Loucy (cell line): Measurements from ENCODE around the gene NCOA1.

Experiments used
- H2AFZ ChIP-seq: fragments of 200-600 bp; sonication (generic); 2 replicates; pipeline ENCODE4 v1.6.0; 2016; ENCODE audit warnings: antibody characterized with exemption, mild to moderate bottlenecking, low read length, moderate library complexity
- H3F3A ChIP-seq: fragments of 200-600 bp; 2 replicates; pipeline ENCODE4 v1.6.0; 2016; ENCODE audit warnings: antibody characterized with exemption, low read depth, mild to moderate bottlenecking
- H3K27me3 ChIP-seq: fragments of 200-600 bp; sonication (generic); 2 replicates; pipeline ENCODE4 v1.6.1; 2014; ENCODE audit warnings: low read length, mild to moderate bottlenecking; ENCODE audit not compliant: insufficient read depth, poor library complexity, severe bottlenecking
- H3K36me3 ChIP-seq: fragments of 200-600 bp; sonication (generic); 2 replicates; pipeline ENCODE4 v1.6.1; 2016; ENCODE audit warnings: low read length; ENCODE audit not compliant: insufficient read depth
- H3K4me1 ChIP-seq: fragments of 200-600 bp; sonication (generic); 2 replicates; pipeline ENCODE4 v1.5.1; 2014; ENCODE audit warnings: low read length, mild to moderate bottlenecking; ENCODE audit not compliant: insufficient read depth, poor library complexity, severe bottlenecking
- H3K4me2 ChIP-seq: fragments of 200-600 bp; sonication (generic); 2 replicates; pipeline ENCODE4 v1.6.0; 2014; ENCODE audit warnings: antibody characterized with exemption, low read length, low read depth, mild to moderate bottlenecking; ENCODE audit not compliant: poor library complexity, severe bottlenecking
- H3K4me3 ChIP-seq: fragments of 200-600 bp; sonication (generic); 2 replicates; pipeline ENCODE4 v1.5.1; 2014; ENCODE audit warnings: low read length, mild to moderate bottlenecking, mixed read lengths; ENCODE audit not compliant: poor library complexity, severe bottlenecking
- H3K79me2 ChIP-seq: fragments of 200-600 bp; sonication (generic); 2 replicates; pipeline ENCODE4 v1.6.1; 2014; ENCODE audit warnings: low read length; ENCODE audit not compliant: insufficient read depth
- H3K9ac ChIP-seq: fragments of 200-600 bp; sonication (generic); 2 replicates; pipeline ENCODE4 v1.6.0; 2014; ENCODE audit warnings: mild to moderate bottlenecking, low read depth, low read length, moderate library complexity; ENCODE audit not compliant: poor library complexity, severe bottlenecking
- H3K9me2 ChIP-seq: fragments of 200-600 bp; sonication (generic); replicated peaks from 2 replicates; pipeline ENCODE4 v1.6.1; 2016; ENCODE audit warnings: low read depth, low read length, mixed read lengths
- H3K9me3 ChIP-seq: fragments of 200-600 bp; sonication (generic); 2 replicates; pipeline ENCODE4 v1.6.1; 2014; ENCODE audit warnings: mild to moderate bottlenecking, antibody characterized with exemption, low read length, low read depth; ENCODE audit not compliant: insufficient read depth
- H4K20me1 ChIP-seq: fragments of 200-600 bp; sonication (generic); 2 replicates; pipeline ENCODE4 v1.6.0; 2014; ENCODE audit warnings: antibody characterized with exemption, low read length, mild to moderate bottlenecking; ENCODE audit not compliant: insufficient read depth, poor library complexity, severe bottlenecking
- CTCF ChIP-seq: fragments of 200-600 bp; sonication (generic); conservative IDR thresholded peaks from 2 replicates; pipeline ENCODE4 v1.5.1; 2014; ENCODE audit warnings: mild to moderate bottlenecking, antibody characterized with exemption, low read length
- EZH2phosphoT487 ChIP-seq: fragments of 200-600 bp; IDR thresholded peaks from 2 replicates; pipeline ENCODE4 v1.6.1; 2018; ENCODE audit warnings: antibody characterized with exemption, mild to moderate bottlenecking, moderate library complexity, borderline replicate concordance

Gene NCOA1

GRCh38 chr2:24616616-24617015, 125.6 kb downstream of the NCOA1 start:
- no peaks in the 10 kb centered on the region for H3K9me2 ChIP-seq

GRCh38 chr2:24617424-24617823, 126.4 kb downstream of the NCOA1 start:
- H3K36me3 ChIP-seq: no peaks in the 10 kb centered on the region
- H3K27me3 ChIP-seq: no peaks in the 10 kb centered on the region
- no peak overlapping the region for H3K4me2 ChIP-seq
- no peaks in the 10 kb centered on the region for H3K9me3 ChIP-seq
- peaks cover 13% of the 10 kb centered on the region; the same call in 1 of the 2 replicates for H3K79me2 ChIP-seq
- no peaks in the 10 kb centered on the region for H3K9me2 ChIP-seq
- H3K4me1 ChIP-seq: peaks cover 7% of the 10 kb centered on the region
- no peak overlapping the region for H3K4me3 ChIP-seq
- H4K20me1 ChIP-seq: no peaks in the 10 kb centered on the region
- H2AFZ ChIP-seq: no peak overlapping the region
- no peak for TF ChIP-seq EZH2phosphoT487
- TF ChIP-seq CTCF: no peak
- no peaks in the 10 kb centered on the region for H3F3A ChIP-seq
- no peak overlapping the region for H3K9ac ChIP-seq

More at GRCh38 chr2:24616616-24617015, 125.6 kb downstream of the NCOA1 start:
- Histone ChIP-seq H3K4me1 (no peaks in the 10 kb centered on the region), H3K79me2 (peaks cover 15% of the 10 kb centered on the region; the same call in 1 of the 2 replicates), H2AFZ (no peak overlapping the region), H3K9ac (no peak overlapping the region), H4K20me1 (peaks cover 3% of the 10 kb centered on the region), H3K9me3 (no peaks in the 10 kb centered on the region), H3K4me2 (no peak overlapping the region), H3K36me3 (no peaks in the 10 kb centered on the region), H3F3A (no peaks in the 10 kb centered on the region), H3K4me3 (no peak overlapping the region), H3K27me3 (no peaks in the 10 kb centered on the region)
- TF ChIP-seq CTCF (no peak), EZH2phosphoT487 (no peak)

GRCh38 chr2:24618144-24618543, 127.1 kb downstream of the NCOA1 start:
- Histone ChIP-seq H3K9me2 (no peaks in the 10 kb centered on the region), H3K9ac (no peak overlapping the region), H3K4me1 (peaks cover 7% of the 10 kb centered on the region), H4K20me1 (no peaks in the 10 kb centered on the region), H3K4me2 (no peak overlapping the region), H3F3A (no peaks in the 10 kb centered on the region), H3K9me3 (no peaks in the 10 kb centered on the region), H3K36me3 (no peaks in the 10 kb centered on the region), H2AFZ (no peak overlapping the region), H3K79me2 (peaks cover 13% of the 10 kb centered on the region; the same call in 1 of the 2 replicates), H3K4me3 (no peak overlapping the region), H3K27me3 (no peaks in the 10 kb centered on the region)
- TF ChIP-seq EZH2phosphoT487 (no peak), CTCF (no peak)
